T-helper 2 cell treated with Interferon-gamma antibody and Interleukin-4, amounts not matched to agents 5 μg/mL and 100 μg/mL, for 36 hours (primary cell): ENCODE data around the gene URI1.

Experiments
- DNase-seq: peaks from one replicate; pipeline ENCODE4 v3.0.0; 2021; ENCODE audit warnings: low spot score
- H3K27ac Mint-ChIP-seq: one replicate; pipeline ENCODE4 v1.8.0; 2021; ENCODE audit warnings: mild to moderate bottlenecking, mixed read lengths
- H3K27me3 Mint-ChIP-seq: one replicate; pipeline ENCODE4 v1.8.0; 2021; ENCODE audit warnings: low read depth, mixed read lengths
- H3K36me3 Mint-ChIP-seq: one replicate; pipeline ENCODE4 v1.8.0; 2021; ENCODE audit warnings: low read depth, mixed read lengths
- H3K4me1 Mint-ChIP-seq: one replicate; pipeline ENCODE4 v1.8.0; 2021; ENCODE audit warnings: low read depth, mixed read lengths
- H3K4me3 Mint-ChIP-seq: one replicate; pipeline ENCODE4 v1.8.0; 2022; ENCODE audit warnings: mild to moderate bottlenecking, moderate library complexity, mixed read lengths
- H3K9me3 Mint-ChIP-seq: one replicate; pipeline ENCODE4 v1.8.0; 2021; ENCODE audit warnings: mixed read lengths

URI1 gene

GRCh38 chr19:30053558-30053957 lies 111.5 kb downstream of the URI1 start:
- Mint-ChIP-seq H3K36me3 (no peaks in the 10 kb centered on the region), H3K9me3 (no peaks in the 10 kb centered on the region), H3K27ac (no peak overlapping the region), H3K4me1 (no peaks in the 10 kb centered on the region), H3K4me3 (no peak overlapping the region), H3K27me3 (peaks cover 3% of the 10 kb centered on the region)
- DNase-seq = no peak

GRCh38 chr19:30054210-30054609 lies 112.2 kb downstream of the URI1 start:
- Mint-ChIP-seq H3K27ac (no peak overlapping the region), H3K27me3 (peaks cover 3% of the 10 kb centered on the region), H3K36me3 (no peaks in the 10 kb centered on the region), H3K4me3 (no peak overlapping the region), H3K9me3 (no peaks in the 10 kb centered on the region), H3K4me1 (no peaks in the 10 kb centered on the region)
- no peak for DNase-seq

- no peak overlapping the region for H3K4me3 Mint-ChIP-seq
- H3K27ac Mint-ChIP-seq = no peak overlapping the region
- H3K36me3 Mint-ChIP-seq = no peaks in the 10 kb centered on the region
- no peak for DNase-seq
- no peaks in the 10 kb centered on the region for H3K4me1 Mint-ChIP-seq
- H3K9me3 Mint-ChIP-seq = no peaks in the 10 kb centered on the region
- H3K27me3 Mint-ChIP-seq = peaks cover 3% of the 10 kb centered on the region
Observed at GRCh38 chr19:30056580-30056979, 114.5 kb downstream of the URI1 start.

- Mint-ChIP-seq H3K4me1 (no peaks in the 10 kb centered on the region), H3K9me3 (no peaks in the 10 kb centered on the region), H3K36me3 (no peaks in the 10 kb centered on the region), H3K27ac (no peak overlapping the region), H3K27me3 (peaks cover 3% of the 10 kb centered on the region), H3K4me3 (no peak overlapping the region)
- no peak for DNase-seq
Observed at GRCh38 chr19:30059741-30060457, 117.9 kb downstream of the URI1 start.

- H3K27ac Mint-ChIP-seq = no peak overlapping the region
- H3K9me3 Mint-ChIP-seq = no peaks in the 10 kb centered on the region
- no peaks in the 10 kb centered on the region for H3K36me3 Mint-ChIP-seq
- no peak overlapping the region for H3K4me3 Mint-ChIP-seq
- H3K4me1 Mint-ChIP-seq = no peaks in the 10 kb centered on the region
- DNase-seq = no peak
- peaks cover 3% of the 10 kb centered on the region for H3K27me3 Mint-ChIP-seq
Observed at GRCh38 chr19:30060531-30061222, 118.6 kb downstream of the URI1 start.

GRCh38 chr19:30061223-30062064 lies 119.4 kb downstream of the URI1 start:
- H3K36me3 Mint-ChIP-seq = no peaks in the 10 kb centered on the region
- H3K9me3 Mint-ChIP-seq = no peaks in the 10 kb centered on the region
- no peaks in the 10 kb centered on the region for H3K27me3 Mint-ChIP-seq
- no peak overlapping the region for H3K4me3 Mint-ChIP-seq
- no peak overlapping the region for H3K27ac Mint-ChIP-seq
- DNase-seq = no peak
- H3K4me1 Mint-ChIP-seq = no peaks in the 10 kb centered on the region

- H3K27me3 Mint-ChIP-seq = no peaks in the 10 kb centered on the region
- no peaks in the 10 kb centered on the region for H3K9me3 Mint-ChIP-seq
- DNase-seq = no peak
- H3K4me3 Mint-ChIP-seq = no peak overlapping the region
- no peaks in the 10 kb centered on the region for H3K4me1 Mint-ChIP-seq
- H3K36me3 Mint-ChIP-seq = no peaks in the 10 kb centered on the region
- no peak overlapping the region for H3K27ac Mint-ChIP-seq
Observed at GRCh38 chr19:30062065-30062906, 120.2 kb downstream of the URI1 start.

GRCh38 chr19:30062907-30063649 lies 121.0 kb downstream of the URI1 start:
- Mint-ChIP-seq H3K36me3 (no peaks in the 10 kb centered on the region), H3K27me3 (no peaks in the 10 kb centered on the region), H3K27ac (no peak overlapping the region), H3K4me3 (no peak overlapping the region), H3K4me1 (no peaks in the 10 kb centered on the region), H3K9me3 (no peaks in the 10 kb centered on the region)
- no peak for DNase-seq

GRCh38 chr19:30063650-30064347 lies 121.8 kb downstream of the URI1 start:
- Mint-ChIP-seq H3K4me3 (no peak overlapping the region), H3K9me3 (no peaks in the 10 kb centered on the region), H3K36me3 (no peaks in the 10 kb centered on the region), H3K4me1 (no peaks in the 10 kb centered on the region), H3K27me3 (no peaks in the 10 kb centered on the region), H3K27ac (no peak overlapping the region)
- DNase-seq = no peak

- H3K9me3 Mint-ChIP-seq = no peaks in the 10 kb centered on the region
- no peaks in the 10 kb centered on the region for H3K36me3 Mint-ChIP-seq
- no peaks in the 10 kb centered on the region for H3K27me3 Mint-ChIP-seq
- no peak overlapping the region for H3K4me3 Mint-ChIP-seq
- no peaks in the 10 kb centered on the region for H3K4me1 Mint-ChIP-seq
- no peak for DNase-seq
- H3K27ac Mint-ChIP-seq = no peak overlapping the region
Observed at GRCh38 chr19:30064348-30064699, 122.3 kb downstream of the URI1 start.

- DNase-seq = no peak
- Mint-ChIP-seq H3K4me1 (no peaks in the 10 kb centered on the region), H3K36me3 (no peaks in the 10 kb centered on the region), H3K27ac (no peak overlapping the region), H3K27me3 (no peaks in the 10 kb centered on the region), H3K4me3 (no peak overlapping the region), H3K9me3 (no peaks in the 10 kb centered on the region)
Observed at GRCh38 chr19:30064771-30065494, 122.9 kb downstream of the URI1 start.
